ENCODE data around the gene SHANK1.

DNA sequence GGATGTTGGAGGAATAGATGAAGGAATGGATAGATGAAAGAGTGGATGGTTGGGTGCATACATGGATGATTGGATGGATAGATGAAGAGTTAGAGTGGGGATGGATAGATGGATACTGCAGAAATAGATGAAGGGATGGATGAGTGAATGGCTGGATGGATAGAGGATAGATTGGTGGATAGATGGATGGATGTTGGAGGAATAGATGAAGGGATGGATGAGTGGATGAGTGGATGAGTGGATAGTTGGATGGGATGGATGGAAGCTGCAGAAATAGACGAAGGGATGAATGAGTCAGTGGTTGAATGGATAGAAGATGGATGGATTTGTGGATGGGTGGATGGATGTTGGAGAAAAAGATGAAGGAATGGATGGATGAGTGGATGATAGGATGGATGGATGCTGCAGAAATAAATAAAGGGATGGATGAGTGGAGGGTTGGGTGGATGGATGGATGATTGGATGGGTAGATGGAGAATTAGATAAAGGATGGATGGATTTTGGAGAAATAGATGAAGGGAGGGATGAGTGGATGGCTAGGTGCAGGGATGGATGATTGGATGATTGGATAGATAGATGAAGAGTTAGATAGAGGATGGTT, 75.2 kb downstream of the SHANK1 start:
- TF ChIP-seq, protein P1, sequence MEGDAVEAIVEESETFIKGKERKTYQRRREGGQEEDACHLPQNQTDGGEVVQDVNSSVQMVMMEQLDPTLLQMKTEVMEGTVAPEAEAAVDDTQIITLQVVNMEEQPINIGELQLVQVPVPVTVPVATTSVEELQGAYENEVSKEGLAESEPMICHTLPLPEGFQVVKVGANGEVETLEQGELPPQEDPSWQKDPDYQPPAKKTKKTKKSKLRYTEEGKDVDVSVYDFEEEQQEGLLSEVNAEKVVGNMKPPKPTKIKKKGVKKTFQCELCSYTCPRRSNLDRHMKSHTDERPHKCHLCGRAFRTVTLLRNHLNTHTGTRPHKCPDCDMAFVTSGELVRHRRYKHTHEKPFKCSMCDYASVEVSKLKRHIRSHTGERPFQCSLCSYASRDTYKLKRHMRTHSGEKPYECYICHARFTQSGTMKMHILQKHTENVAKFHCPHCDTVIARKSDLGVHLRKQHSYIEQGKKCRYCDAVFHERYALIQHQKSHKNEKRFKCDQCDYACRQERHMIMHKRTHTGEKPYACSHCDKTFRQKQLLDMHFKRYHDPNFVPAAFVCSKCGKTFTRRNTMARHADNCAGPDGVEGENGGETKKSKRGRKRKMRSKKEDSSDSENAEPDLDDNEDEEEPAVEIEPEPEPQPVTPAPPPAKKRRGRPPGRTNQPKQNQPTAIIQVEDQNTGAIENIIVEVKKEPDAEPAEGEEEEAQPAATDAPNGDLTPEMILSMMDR (IDR thresholded peaks at IDR 0.05) = no peak
- TF ChIP-seq POLR2AphosphoS5 (IDR thresholded peaks at IDR 0.05) (no peak), POLR2A (IDR thresholded peaks at IDR 0.05) (no peak), EP300 (IDR thresholded peaks at IDR 0.05) (no peak)

Data from suprapubic skin (tissue), 4 donors.